CD14-positive monocyte (primary cell): Measurements from ENCODE around the gene KIF25. TPM values are rescaled to one million over a fixed set of nuclear protein-coding genes. Genes with fewer than 3 reads are reported as not detected.

ENCODE experiments used
- DNase-seq, 3 donors: peaks; one replicate each; pipeline ENCODE4 v3.0.0-alpha.2; 2011 to 2022
- H2AFZ ChIP-seq: 2 replicates; pipeline ENCODE4 v1.6.0; 2012; ENCODE audit warnings: mild to moderate bottlenecking, low read depth, low read length, inconsistent platforms; ENCODE audit not compliant: insufficient read depth, poor library complexity, severe bottlenecking
- H3K27ac ChIP-seq, 2 donors: 1 replicate in 1 of 2; 2 replicates in 1 of 2; pipeline ENCODE4 v1.5.1; 2012 to 2013; ENCODE audit warnings: low read length in 2 of 2, control low read depth in 1 of 2, inconsistent platforms in 1 of 2, low read depth in 1 of 2, mild to moderate bottlenecking in 1 of 2
- H3K27me3 ChIP-seq, 2 donors: one replicate each; pipeline versions ENCODE4 v1.6.0 to v1.6.1; 2011 to 2013; ENCODE audit warnings: low read length in 2 of 2; ENCODE audit not compliant: control insufficient read depth in 2 of 2, insufficient read depth in 2 of 2
- H3K36me3 ChIP-seq, 2 donors: replicated peaks in 1 of 2; 1 replicate in 1 of 2; 2 replicates in 1 of 2; pipeline versions ENCODE4 v1.5.1 to v1.6.1; 2012 to 2013; ENCODE audit warnings: low read length in 2 of 2, control low read depth in 1 of 2, inconsistent platforms in 1 of 2, mild to moderate bottlenecking in 1 of 2; ENCODE audit not compliant: insufficient read depth in 2 of 2, control insufficient read depth in 1 of 2
- H3K4me1 ChIP-seq, 2 donors: 1 replicate in 1 of 2; 2 replicates in 1 of 2; pipeline versions ENCODE4 v1.5.1 to v1.6.1; 2012 to 2013; ENCODE audit warnings: low read length in 2 of 2, control low read depth in 1 of 2, inconsistent platforms in 1 of 2, mild to moderate bottlenecking in 1 of 2, moderate library complexity in 1 of 2; ENCODE audit not compliant: insufficient read depth in 2 of 2, control insufficient read depth in 1 of 2
- H3K4me2 ChIP-seq: replicated peaks from 2 replicates; pipeline ENCODE3; 2012; ENCODE audit warnings: low read length, moderate library complexity, mild to moderate bottlenecking; ENCODE audit not compliant: poor library complexity, severe bottlenecking; ENCODE audit errors: extremely low read depth
- H3K4me3 ChIP-seq, 3 experiments: fragments of 200-600 bp in 1 of 3; sonication (generic) in 1 of 3; replicated peaks in 1 of 3; 1 replicate in 2 of 3; 2 replicates in 1 of 3; pipeline ENCODE4 v1.5.1; 2011 to 2013; ENCODE audit warnings: low read length in 3 of 3, mild to moderate bottlenecking in 3 of 3, control low read depth in 2 of 3, low read depth in 2 of 3, inconsistent platforms in 1 of 3, moderate library complexity in 1 of 3
- H3K79me2 ChIP-seq: 2 replicates; pipeline ENCODE4 v1.6.0; 2012; ENCODE audit warnings: mild to moderate bottlenecking, control low read depth, inconsistent platforms, low read length, moderate library complexity; ENCODE audit not compliant: insufficient read depth
- H3K9ac ChIP-seq: 2 replicates; pipeline ENCODE4 v1.6.0; 2017; ENCODE audit warnings: low read length, mild to moderate bottlenecking; ENCODE audit not compliant: insufficient read depth, poor library complexity, severe bottlenecking
- H3K9me3 ChIP-seq, 2 donors: replicated peaks in 1 of 2; 1 replicate in 1 of 2; 2 replicates in 1 of 2; pipeline versions ENCODE4 v1.5.1 to v1.6.1; 2012 to 2013; ENCODE audit warnings: low read length in 2 of 2, control low read depth in 1 of 2; ENCODE audit not compliant: control insufficient read depth in 1 of 2, insufficient read depth in 1 of 2
- H4K20me1 ChIP-seq: 2 replicates; pipeline ENCODE4 v1.6.0; 2012; ENCODE audit warnings: mild to moderate bottlenecking, low read length, control low read depth, moderate library complexity; ENCODE audit not compliant: insufficient read depth
- H3K27ac Mint-ChIP-seq, 7 donors: one replicate each; pipeline ENCODE4 v1.8.0; 2020; ENCODE audit warnings: mild to moderate bottlenecking in 7 of 7, mixed read lengths in 7 of 7, moderate library complexity in 6 of 7, inconsistent platforms in 2 of 7
- H3K27me3 Mint-ChIP-seq, 3 donors: one replicate each; pipeline ENCODE4 v1.8.0; 2021 to 2022; ENCODE audit warnings: low read depth in 3 of 3, mild to moderate bottlenecking in 3 of 3, mixed read lengths in 3 of 3, moderate library complexity in 3 of 3, inconsistent platforms in 1 of 3
- H3K36me3 Mint-ChIP-seq, 2 donors: one replicate each; pipeline ENCODE4 v1.8.0; 2020; ENCODE audit warnings: mixed read lengths in 2 of 2, inconsistent platforms in 1 of 2, mild to moderate bottlenecking in 1 of 2
- H3K4me1 Mint-ChIP-seq: one replicate; pipeline ENCODE4 v1.8.0; 2020; ENCODE audit warnings: mild to moderate bottlenecking, mixed read lengths
- H3K4me3 Mint-ChIP-seq, 2 donors: one replicate each; pipeline ENCODE4 v1.8.0; 2020; ENCODE audit warnings: mild to moderate bottlenecking in 2 of 2, mixed read lengths in 2 of 2, moderate library complexity in 1 of 2
- H3K9me3 Mint-ChIP-seq, 7 donors: one replicate each; pipeline ENCODE4 v1.8.0; 2020 to 2022; ENCODE audit warnings: mixed read lengths in 7 of 7, mild to moderate bottlenecking in 6 of 7, moderate library complexity in 6 of 7, inconsistent platforms in 2 of 7
- CTCF ChIP-seq: fragments of 200-600 bp; IDR thresholded peaks from one replicate; pipeline ENCODE4 v1.8.0; 2022; ENCODE audit warnings: antibody characterized with exemption, mild to moderate bottlenecking
- WGBS: methylation state at CpG from one replicate; pipeline ENCODE4 v1.1.5; 2013; ENCODE audit warnings: missing lambda C conversion rate; ENCODE audit not compliant: insufficient coverage; 5-methylcytosine and 5-hydroxymethylcytosine counted together
- intact Hi-C, 2 donors: fragments of 100-400 bp; cut with micrococcal nuclease; formaldehyde crosslinking; loops; one replicate each; pipeline versions ENCODE4 v1.15.0 to v1.15.1; 2023
- polyA plus RNA-seq, 3 donors: library from polyadenylated mRNA; depleted of rRNA in 1 of 3; unstranded in 2 of 3; stranded (reverse) in 1 of 3; fragments of 300-500 nt in 2 of 3; fragments of >200 nt in 1 of 3; fragmentation: Illumina TruSeq in 2 of 3; gene quantifications; 1 replicate in 2 of 3; 2 replicates in 1 of 3; pipeline ENCODE4 v1.2.3, GENCODE V29; 2012 to 2021

Gene KIF25
- polyA plus RNA-seq, 3 donors: not detected

GRCh38 chr6:168048724-168049025, 51.2 kb downstream of the KIF25 start:
- H3K9ac ChIP-seq: no peak overlapping the region
- H3K36me3 ChIP-seq: no peaks in the 10 kb centered on the region
- H3K27ac ChIP-seq: no peak overlapping the region
- H3K4me1 ChIP-seq: no peaks in the 10 kb centered on the region
- H3K4me2 ChIP-seq: no peak overlapping the region
- no peak overlapping the region for H3K27ac Mint-ChIP-seq
- no peak for DNase-seq
- H3K27me3 Mint-ChIP-seq: peaks cover 0 to 5% (median 0%) of the 10 kb centered on the region in 3 donors
- 92% methylated on average over 10 of the region's 10 CpGs for WGBS
- no peak overlapping the region for H3K4me3 ChIP-seq
- peaks cover 0 to 9% (median 3%) of the 10 kb centered on the region in 7 donors for H3K9me3 Mint-ChIP-seq
- H3K9me3 ChIP-seq: peaks cover 3 to 18% of the 10 kb centered on the region in 2 donors
- H4K20me1 ChIP-seq: no peaks in the 10 kb centered on the region
- H3K4me3 Mint-ChIP-seq: no peak overlapping the region
- H2AFZ ChIP-seq: no peak overlapping the region
- intact Hi-C loops: no loop called here
- H3K27me3 ChIP-seq: no peaks in the 10 kb centered on the region
- no peak for TF ChIP-seq CTCF
- no peaks in the 10 kb centered on the region for H3K36me3 Mint-ChIP-seq
- H3K4me1 Mint-ChIP-seq: no peaks in the 10 kb centered on the region
- H3K79me2 ChIP-seq: no peaks in the 10 kb centered on the region

- H3K9me3 ChIP-seq: peaks cover 0 to 12% of the 10 kb centered on the region in 2 donors
- H3K27ac ChIP-seq: no peak overlapping the region
- Mint-ChIP-seq H3K27me3 (peaks cover 0 to 5% (median 0%) of the 10 kb centered on the region in 3 donors), H3K27ac (no peak overlapping the region), H3K36me3 (no peaks in the 10 kb centered on the region), H3K4me1 (no peaks in the 10 kb centered on the region), H3K9me3 (peaks cover 0 to 7% (median 3%) of the 10 kb centered on the region in 7 donors), H3K4me3 (no peak overlapping the region)
- no peaks in the 10 kb centered on the region for H3K4me1 ChIP-seq
- no peak for TF ChIP-seq CTCF
- no peak overlapping the region for H3K9ac ChIP-seq
- no peaks in the 10 kb centered on the region for H3K36me3 ChIP-seq
- intact Hi-C loops: no loop called here
- H4K20me1 ChIP-seq: no peaks in the 10 kb centered on the region
- H3K4me2 ChIP-seq: no peak overlapping the region
- H3K27me3 ChIP-seq: no peaks in the 10 kb centered on the region
- H3K4me3 ChIP-seq: no peak overlapping the region
- DNase-seq: no peak
- no peak overlapping the region for H2AFZ ChIP-seq
- 87% methylated on average over 15 of the region's 20 CpGs for WGBS
- H3K79me2 ChIP-seq: no peaks in the 10 kb centered on the region
Observed at GRCh38 chr6:168049277-168049676, 51.8 kb downstream of the KIF25 start.
